Muscle of leg (tissue), 11 donors: ENCODE results near the gene NKX2-3. TPM values are rescaled to one million over a fixed set of nuclear protein-coding genes. Genes with fewer than 3 reads are reported as not detected.

Experiments used
- DNase-seq: peaks from one replicate; pipeline ENCODE4 v3.0.0; 2013
- H3K27ac ChIP-seq: one replicate; pipeline ENCODE4 v1.5.1; 2013; ENCODE audit warnings: mild to moderate bottlenecking, low read length, control low read depth
- H3K27me3 ChIP-seq: one replicate; pipeline ENCODE4 v1.6.1; 2013; ENCODE audit warnings: low read length; ENCODE audit not compliant: control insufficient read depth, insufficient read depth
- H3K36me3 ChIP-seq: one replicate; pipeline ENCODE4 v1.6.1; 2013; ENCODE audit warnings: low read length; ENCODE audit not compliant: control insufficient read depth, insufficient read depth
- H3K4me1 ChIP-seq: one replicate; pipeline ENCODE4 v1.6.1; 2013; ENCODE audit warnings: low read length; ENCODE audit not compliant: control insufficient read depth, insufficient read depth
- H3K4me3 ChIP-seq: one replicate; pipeline ENCODE4 v1.5.1; 2013; ENCODE audit warnings: low read length, control low read depth
- H3K9me3 ChIP-seq: replicated peaks from 2 replicates; pipeline ENCODE4 v1.6.1; 2013; ENCODE audit warnings: low read depth, low read length; ENCODE audit not compliant: control insufficient read depth
- WGBS: methylation state at CpG from one replicate; pipeline ENCODE4 v1.1.5; 2013; ENCODE audit warnings: missing lambda C conversion rate; ENCODE audit not compliant: insufficient coverage; 5-methylcytosine and 5-hydroxymethylcytosine counted together
- polyA plus RNA-seq, 8 donors: library from polyadenylated mRNA; unstranded; fragments of 120-200 nt; gene quantifications; one replicate each; pipeline versions ENCODE4 v1.2.1 to v1.2.3, GENCODE V29; 2013; ENCODE audit warnings: inconsistent platforms in 1 of 8, low replicate concordance in 1 of 8; ENCODE audit not compliant: insufficient read length in 8 of 8, insufficient read depth in 1 of 8
- total RNA-seq: library from RNA; stranded (reverse); fragments of 120-200 nt; gene quantifications from one replicate; pipeline ENCODE4 v1.2.4, GENCODE V29; 2013

The NKX2-3 gene
- total and polyA plus RNA-seq, 9 donors: 0.11 to 2.0 (median 0.71) TPM

GRCh38 chr10:99582255-99582770, 49.6 kb downstream of the NKX2-3 start:
- H3K4me3 ChIP-seq: no peak overlapping the region
- 82% methylated on average over 3 of the region's 6 CpGs for WGBS
- DNase-seq: no peak
- H3K27ac ChIP-seq: no peak overlapping the region
- H3K27me3 ChIP-seq: peaks cover 9% of the 10 kb centered on the region
- no peaks in the 10 kb centered on the region for H3K9me3 ChIP-seq
- H3K36me3 ChIP-seq: no peaks in the 10 kb centered on the region
- no peaks in the 10 kb centered on the region for H3K4me1 ChIP-seq

- Histone ChIP-seq H3K9me3 (no peaks in the 10 kb centered on the region), H3K27me3 (peaks cover 9% of the 10 kb centered on the region), H3K27ac (no peak overlapping the region), H3K4me1 (no peaks in the 10 kb centered on the region), H3K4me3 (no peak overlapping the region), H3K36me3 (no peaks in the 10 kb centered on the region)
- WGBS: 39% methylated on average over 4 of the region's 8 CpGs
- DNase-seq: no peak
Observed at GRCh38 chr10:99583687-99584086, 50.9 kb downstream of the NKX2-3 start.

Other genes starting within 250 kb of the NKX2-3 start
- 0.04 TPM for gene CNNM1, start 203.6 kb upstream of the NKX2-3 start, total RNA-seq
- gene CNNM1, start 203.6 kb upstream of the NKX2-3 start, polyA plus RNA-seq: under 1 TPM in 5 of 8 donors, not detected in 3; 0.03 to 0.09 (median 0.06) TPM
- 26.7 TPM for gene GOT1, start 102.3 kb upstream of the NKX2-3 start, total RNA-seq
- 10 to 100 TPM; 34.9 to 48.3 (median 43.2) TPM for gene GOT1, start 102.3 kb upstream of the NKX2-3 start, polyA plus RNA-seq
- gene SLC25A28, start 87.5 kb downstream of the NKX2-3 start, total RNA-seq: 25.7 TPM
- gene SLC25A28, start 87.5 kb downstream of the NKX2-3 start, polyA plus RNA-seq: 10 to 100 TPM; 23.6 to 38.9 (median 31.1) TPM
- 4.8 TPM for gene ENTPD7, start 126.6 kb downstream of the NKX2-3 start, total RNA-seq
- 1 to 10 TPM; 3.4 to 4.9 (median 4.2) TPM for gene ENTPD7, start 126.6 kb downstream of the NKX2-3 start, polyA plus RNA-seq
- gene COX15, start 199.2 kb downstream of the NKX2-3 start, total RNA-seq: 30.1 TPM
- 10 to 100 TPM; 23.7 to 36.1 (median 29.5) TPM for gene COX15, start 199.2 kb downstream of the NKX2-3 start, polyA plus RNA-seq
- 21.4 TPM for gene CUTC, start 199.3 kb downstream of the NKX2-3 start, total RNA-seq
- 10 to 100 TPM; 17.5 to 22.5 (median 19.7) TPM for gene CUTC, start 199.3 kb downstream of the NKX2-3 start, polyA plus RNA-seq
- gene ABCC2, start 249.7 kb downstream of the NKX2-3 start, total RNA-seq: 1.1 TPM
- 1 to 10 TPM in 2 of 8 donors, under 1 TPM in 6; 0.42 to 4.0 (median 0.67) TPM for gene ABCC2, start 249.7 kb downstream of the NKX2-3 start, polyA plus RNA-seq